IPS-18c (cell line): Measurements from ENCODE around the gene PLSCR5.

Source experiments
- H3K4me3 ChIP-seq: 2 replicates; pipeline ENCODE4 v1.7.0; 2013; ENCODE audit warnings: low read depth, mild to moderate bottlenecking, low read length, moderate library complexity; ENCODE audit not compliant: insufficient read depth
- H3K9me3 ChIP-seq: one replicate; pipeline ENCODE4 v1.6.1; 2013; ENCODE audit warnings: mild to moderate bottlenecking, low read length, moderate library complexity; ENCODE audit not compliant: control insufficient read depth, insufficient read depth

The PLSCR5 gene

GRCh38 chr3:146594843-146595482, 10.2 kb downstream of the PLSCR5 start:
- no peaks in the 10 kb centered on the region for H3K9me3 ChIP-seq

GRCh38 chr3:146593776-146594175, 11.4 kb downstream of the PLSCR5 start:
- Histone ChIP-seq H3K9me3 (no peaks in the 10 kb centered on the region), H3K4me3 (no peak overlapping the region)

More at GRCh38 chr3:146594843-146595482, 10.2 kb downstream of the PLSCR5 start:
- H3K4me3 ChIP-seq, result no peak overlapping the region

DNA sequence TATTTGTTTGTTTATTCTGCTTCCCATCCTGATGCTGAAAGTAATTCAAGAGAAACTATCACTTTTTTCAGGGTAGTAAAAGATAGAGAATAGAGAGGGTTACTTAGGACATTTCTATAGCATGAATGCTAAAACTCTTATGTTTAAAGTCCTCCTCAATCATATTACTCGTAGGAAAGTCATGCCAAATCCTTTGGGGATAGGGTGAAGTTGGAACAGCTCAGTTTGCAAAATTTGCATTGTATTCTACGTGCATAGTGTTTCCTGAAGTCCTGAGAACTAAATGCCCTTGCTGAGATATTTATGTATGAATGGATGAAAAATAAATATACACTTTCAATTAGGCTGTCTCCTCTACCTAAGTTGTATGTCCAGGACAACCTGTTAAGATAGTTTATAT, 14.6 kb downstream of the PLSCR5 start:
- H3K4me3 ChIP-seq, result no peak overlapping the region
- no peaks in the 10 kb centered on the region for H3K9me3 ChIP-seq

GRCh38 chr3:146589899-146590508, 15.1 kb downstream of the PLSCR5 start:
- no peaks in the 10 kb centered on the region for H3K9me3 ChIP-seq
- no peak overlapping the region for H3K4me3 ChIP-seq

DNA sequence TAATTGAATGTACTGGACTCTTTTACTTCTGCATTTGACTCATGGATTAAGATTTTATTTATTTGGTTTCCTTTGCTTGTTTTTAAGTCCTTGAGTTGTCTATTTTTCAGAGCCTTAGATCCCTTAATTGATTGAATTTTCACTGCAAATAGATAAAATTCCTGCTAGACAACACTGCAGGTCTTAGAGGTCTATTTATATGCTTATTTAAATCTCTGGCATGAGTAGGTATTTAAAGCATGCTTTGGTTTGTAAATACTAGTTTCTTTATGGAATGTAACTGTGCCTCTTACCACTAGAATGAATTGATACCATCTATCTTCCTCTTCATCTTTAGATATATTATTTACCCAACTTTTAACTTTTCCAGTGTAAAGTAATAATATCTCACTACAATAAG, 20.0 kb downstream of the PLSCR5 start:
- H3K4me3 ChIP-seq, result no peak overlapping the region
- H3K9me3 ChIP-seq, result peaks cover 3% of the 10 kb centered on the region

- peaks cover 3% of the 10 kb centered on the region for H3K9me3 ChIP-seq
- H3K4me3 ChIP-seq, result no peak overlapping the region
Measured at GRCh38 chr3:146581951-146582467, 23.1 kb downstream of the PLSCR5 start.

- Histone ChIP-seq H3K9me3 (peaks cover 3% of the 10 kb centered on the region), H3K4me3 (no peak overlapping the region)
Measured at GRCh38 chr3:146581080-146581601, 24.0 kb downstream of the PLSCR5 start.

DNA sequence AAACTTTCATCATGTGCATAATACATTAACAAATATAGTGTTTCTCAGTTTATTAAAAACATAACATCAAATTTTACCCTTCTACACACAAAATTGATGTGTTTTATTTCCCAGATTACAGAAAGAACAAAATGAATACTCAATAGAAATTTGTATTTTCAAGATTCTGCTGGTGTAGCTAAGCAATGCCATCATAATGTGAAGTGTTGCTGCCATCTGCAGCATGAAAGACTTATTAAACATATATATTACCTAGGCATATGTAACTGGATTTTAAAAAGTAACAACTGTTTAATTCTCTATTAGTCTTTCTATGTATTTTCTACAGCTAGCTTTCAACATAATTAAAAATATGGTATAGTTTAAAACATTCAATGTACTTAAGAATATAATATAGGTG, 27.5 kb downstream of the PLSCR5 start:
- H3K9me3 ChIP-seq, result no peaks in the 10 kb centered on the region
- H3K4me3 ChIP-seq, result no peak overlapping the region

- H3K9me3 ChIP-seq, result no peaks in the 10 kb centered on the region
- no peak overlapping the region for H3K4me3 ChIP-seq
Measured at GRCh38 chr3:146575636-146576035, 29.5 kb downstream of the PLSCR5 start.

GRCh38 chr3:146574173-146574572, 31.0 kb downstream of the PLSCR5 start:
- no peak overlapping the region for H3K4me3 ChIP-seq
- H3K9me3 ChIP-seq, result no peaks in the 10 kb centered on the region

- no peaks in the 10 kb centered on the region for H3K9me3 ChIP-seq
- H3K4me3 ChIP-seq, result no peak overlapping the region
Measured at GRCh38 chr3:146569314-146569713, 35.8 kb downstream of the PLSCR5 start.

- H3K9me3 ChIP-seq, result no peaks in the 10 kb centered on the region
- H3K4me3 ChIP-seq, result no peak overlapping the region
Measured at GRCh38 chr3:146566138-146566537, 39.0 kb downstream of the PLSCR5 start.

DNA sequence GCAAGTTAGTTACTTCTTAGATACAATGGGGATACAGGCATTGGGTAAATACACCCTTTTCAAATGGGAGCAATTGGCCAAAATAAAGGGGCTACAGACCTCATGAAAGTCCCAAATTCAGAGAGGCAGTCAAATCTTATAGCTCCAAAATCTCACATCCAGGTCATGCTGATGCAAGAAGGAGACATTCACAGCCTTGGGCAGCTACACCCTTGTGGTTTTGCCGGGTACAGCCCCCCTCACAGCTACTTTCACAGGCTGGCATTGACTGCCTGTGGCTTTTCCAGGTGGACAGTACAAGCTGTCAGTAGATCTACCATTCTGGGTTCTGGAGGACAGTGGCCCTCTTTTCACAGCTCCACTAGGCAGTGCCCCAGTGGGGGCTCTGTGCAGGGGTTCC, 43.3 kb downstream of the PLSCR5 start:
- no peak overlapping the region for H3K4me3 ChIP-seq
- H3K9me3 ChIP-seq, result no peaks in the 10 kb centered on the region

DNA sequence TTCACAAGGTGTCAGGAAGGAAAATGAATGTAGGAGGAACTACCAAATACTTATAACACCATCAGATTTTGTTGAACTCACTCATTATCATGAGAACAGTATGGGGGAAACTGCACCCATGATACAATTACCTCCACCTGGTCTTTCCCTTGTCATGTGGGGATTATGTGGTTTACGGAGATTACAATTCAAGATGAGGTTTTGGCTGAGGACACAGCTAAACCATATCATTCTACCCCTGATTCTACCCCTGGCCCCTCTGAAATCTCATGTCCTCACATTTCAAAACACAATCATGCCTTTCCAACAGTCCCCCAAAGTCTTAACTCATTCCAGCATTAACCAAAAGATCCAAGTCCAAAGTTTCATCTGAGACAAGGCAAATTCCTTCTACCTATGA, 43.7 kb downstream of the PLSCR5 start:
- Histone ChIP-seq H3K4me3 (no peak overlapping the region), H3K9me3 (no peaks in the 10 kb centered on the region)

DNA sequence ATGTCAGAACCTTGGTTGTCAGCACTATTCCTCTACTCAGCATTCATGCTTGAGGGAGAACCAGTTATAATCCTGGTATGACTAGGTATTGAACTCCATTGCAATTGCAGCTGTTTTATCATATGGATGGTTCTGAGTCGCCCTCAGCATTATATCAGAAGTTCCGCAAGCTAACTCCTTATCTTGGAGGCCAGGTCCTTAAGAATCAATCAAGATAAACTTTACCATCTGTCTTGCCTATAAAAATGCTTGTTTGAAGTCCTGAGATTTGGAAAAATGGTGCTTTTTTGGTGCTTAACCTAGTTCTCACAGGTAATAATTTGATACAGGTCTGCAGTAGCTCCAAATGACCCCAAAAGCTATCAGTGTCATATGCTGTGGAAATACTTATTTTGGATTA, 44.5 kb downstream of the PLSCR5 start:
- Histone ChIP-seq H3K9me3 (no peaks in the 10 kb centered on the region), H3K4me3 (no peak overlapping the region)

DNA sequence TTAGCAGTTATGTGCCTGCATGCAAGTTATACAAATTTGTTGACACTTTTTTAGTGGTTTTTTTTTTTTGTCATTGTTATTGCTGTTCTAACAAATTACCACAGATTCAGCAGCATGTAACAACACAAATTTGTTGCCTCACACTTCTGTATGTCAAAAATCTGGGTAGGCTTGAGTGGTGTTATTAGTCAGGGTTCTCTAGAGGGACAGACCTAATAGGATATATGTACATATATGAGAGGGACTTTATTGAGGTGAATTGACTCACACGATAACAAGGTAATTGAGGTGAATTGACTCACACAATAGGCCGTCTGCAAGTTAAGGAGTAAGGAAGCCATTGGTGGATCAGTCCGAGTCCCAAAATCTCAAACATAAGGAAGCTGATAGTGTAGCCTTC, 45.8 kb downstream of the PLSCR5 start:
- Histone ChIP-seq H3K9me3 (no peaks in the 10 kb centered on the region), H3K4me3 (no peak overlapping the region)

DNA sequence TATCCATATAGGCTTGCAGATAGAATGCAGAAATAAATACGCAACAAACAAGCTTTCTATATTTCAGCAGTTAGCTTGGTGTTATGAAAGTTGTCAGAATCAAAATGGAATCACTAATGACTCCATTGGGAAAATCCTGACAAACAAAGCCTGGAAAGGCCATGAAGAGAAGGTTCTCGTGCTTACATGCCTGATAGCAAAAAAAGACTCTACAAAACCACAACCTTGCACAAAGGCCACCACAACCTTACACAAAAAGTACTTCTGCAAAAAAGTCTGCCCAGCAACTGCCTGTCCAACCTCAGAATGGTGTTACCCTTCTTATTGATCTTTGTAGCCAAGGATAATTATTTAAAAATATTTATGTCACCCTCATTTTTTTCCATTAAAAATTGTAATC, 46.4 kb downstream of the PLSCR5 start:
- Histone ChIP-seq H3K9me3 (no peaks in the 10 kb centered on the region), H3K4me3 (no peak overlapping the region)

DNA sequence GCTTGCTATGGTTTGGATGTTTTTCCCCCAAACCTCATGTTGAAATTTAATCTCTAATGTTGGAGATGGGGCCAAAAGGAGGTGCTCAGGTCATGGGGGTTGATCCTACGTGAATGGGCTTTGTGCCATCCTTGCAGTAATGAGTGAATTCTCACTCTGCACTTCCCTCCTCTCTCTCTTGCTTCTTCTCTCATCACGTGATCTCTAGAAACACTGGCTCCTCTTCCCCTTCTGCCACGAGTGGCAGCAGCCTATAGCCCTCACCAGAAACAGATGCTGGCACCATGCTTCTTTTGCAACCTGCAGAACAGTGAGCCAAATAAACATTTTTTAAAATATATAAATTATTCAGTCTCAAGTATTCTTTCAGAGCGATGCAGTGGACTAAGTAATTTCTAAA, 47.4 kb downstream of the PLSCR5 start:
- Histone ChIP-seq H3K9me3 (no peaks in the 10 kb centered on the region), H3K4me3 (no peak overlapping the region)
